GM12874 (cell line): ENCODE data around the gene TNRC18.

Source experiments
- CTCF ChIP-seq: IDR thresholded peaks from 2 replicates; pipeline ENCODE4 v1.5.1; 2011; ENCODE audit warnings: low read depth, mild to moderate bottlenecking, control low read depth, low read length, moderate library complexity; ENCODE audit not compliant: insufficient read depth

Gene TNRC18

GRCh38 chr7:5429857-5430611, 6.4 kb upstream of the TNRC18 start:
- no peak for TF ChIP-seq CTCF

- TF ChIP-seq CTCF, result no peak
These were observed 5.7 kb upstream of the TNRC18 start for GRCh38 chr7:5429253-5429856.

DNA sequence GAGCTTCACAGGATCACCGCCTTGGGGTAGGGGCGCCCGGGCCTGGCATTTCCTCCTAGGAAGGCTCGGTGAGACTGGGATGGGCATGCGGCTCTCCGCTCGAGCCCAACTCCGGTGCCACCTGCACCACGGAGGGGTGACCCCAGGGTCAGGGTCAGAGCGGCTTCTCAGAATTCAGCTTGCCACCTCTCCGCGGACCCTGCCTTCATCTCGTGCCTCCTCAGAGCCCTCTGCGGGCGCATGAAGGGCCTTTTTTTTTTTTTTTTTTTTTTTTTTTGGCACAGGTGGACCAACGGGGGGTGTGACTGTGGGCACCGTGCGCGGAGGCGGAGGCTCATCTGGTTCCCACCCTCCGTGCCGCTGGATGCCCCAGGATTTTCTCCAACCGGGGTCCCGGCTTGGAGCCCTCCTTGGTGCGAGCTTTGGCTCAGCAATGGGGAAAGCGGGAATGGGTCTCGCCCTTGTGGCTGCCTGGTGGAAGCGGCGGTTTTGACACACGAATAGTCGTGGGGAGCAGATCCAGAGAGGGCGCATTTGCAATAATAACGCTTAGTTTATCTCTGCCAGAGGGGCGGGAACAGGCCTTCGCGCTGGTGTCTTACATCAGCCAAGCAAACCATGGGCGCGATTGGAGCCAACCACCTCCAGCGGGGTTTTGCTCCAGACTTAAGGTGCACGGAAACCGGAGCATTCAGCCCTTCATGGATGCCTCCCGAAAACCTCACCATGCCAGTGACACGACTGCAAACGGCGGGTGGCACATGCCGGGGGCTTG, 5.0 kb upstream of the TNRC18 start:
- TF ChIP-seq CTCF, result no peak

DNA sequence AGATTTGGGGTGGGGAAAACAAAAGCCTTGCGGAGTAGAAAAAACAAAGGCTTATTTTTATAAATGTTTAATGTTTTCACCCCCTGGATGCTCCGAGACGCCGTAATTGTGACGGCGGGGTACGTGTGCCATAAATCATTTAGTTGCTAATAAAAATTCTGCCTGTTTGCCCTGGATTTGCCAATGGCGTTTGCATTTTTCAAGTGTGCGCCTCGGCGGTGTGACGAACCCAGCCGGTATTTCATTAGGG, 2.5 kb upstream of the TNRC18 start:
- TF ChIP-seq CTCF, result no peak

DNA sequence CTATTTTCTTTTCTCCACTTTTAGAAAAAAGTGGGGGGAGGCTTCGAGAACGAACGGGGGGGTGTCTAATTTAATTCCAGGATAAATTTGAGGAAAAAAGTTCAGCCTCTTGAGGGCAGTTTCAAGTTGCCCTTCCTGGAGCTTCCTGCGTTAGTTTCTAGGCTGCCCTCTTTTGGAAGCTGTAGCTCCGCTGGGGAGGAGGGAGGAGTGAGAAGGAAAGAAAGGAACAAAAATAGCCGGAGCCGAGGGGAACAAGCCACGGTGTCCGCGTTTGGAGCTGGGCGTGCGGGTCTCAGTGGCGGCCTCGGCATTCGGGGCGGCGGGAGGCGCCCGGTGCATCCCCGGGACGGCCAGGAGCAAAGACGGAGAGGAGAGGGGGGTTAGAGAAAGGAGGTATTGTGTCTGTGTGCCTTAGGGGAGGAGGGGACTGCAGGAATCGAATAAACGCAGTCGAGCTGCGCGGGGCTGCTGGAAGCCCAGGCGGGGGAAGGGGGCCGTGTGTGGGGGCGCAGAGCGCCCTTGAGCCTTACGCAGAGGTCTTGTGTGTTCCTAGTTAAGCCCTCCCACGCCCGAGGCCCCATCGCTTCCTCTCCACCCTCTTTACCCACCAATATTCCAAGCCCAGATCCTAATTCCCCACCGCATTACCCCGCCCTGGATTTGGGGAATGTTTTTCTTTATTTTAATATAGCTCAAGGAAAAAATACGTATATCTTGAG, 2.0 kb upstream of the TNRC18 start:
- TF ChIP-seq CTCF, result no peak

DNA sequence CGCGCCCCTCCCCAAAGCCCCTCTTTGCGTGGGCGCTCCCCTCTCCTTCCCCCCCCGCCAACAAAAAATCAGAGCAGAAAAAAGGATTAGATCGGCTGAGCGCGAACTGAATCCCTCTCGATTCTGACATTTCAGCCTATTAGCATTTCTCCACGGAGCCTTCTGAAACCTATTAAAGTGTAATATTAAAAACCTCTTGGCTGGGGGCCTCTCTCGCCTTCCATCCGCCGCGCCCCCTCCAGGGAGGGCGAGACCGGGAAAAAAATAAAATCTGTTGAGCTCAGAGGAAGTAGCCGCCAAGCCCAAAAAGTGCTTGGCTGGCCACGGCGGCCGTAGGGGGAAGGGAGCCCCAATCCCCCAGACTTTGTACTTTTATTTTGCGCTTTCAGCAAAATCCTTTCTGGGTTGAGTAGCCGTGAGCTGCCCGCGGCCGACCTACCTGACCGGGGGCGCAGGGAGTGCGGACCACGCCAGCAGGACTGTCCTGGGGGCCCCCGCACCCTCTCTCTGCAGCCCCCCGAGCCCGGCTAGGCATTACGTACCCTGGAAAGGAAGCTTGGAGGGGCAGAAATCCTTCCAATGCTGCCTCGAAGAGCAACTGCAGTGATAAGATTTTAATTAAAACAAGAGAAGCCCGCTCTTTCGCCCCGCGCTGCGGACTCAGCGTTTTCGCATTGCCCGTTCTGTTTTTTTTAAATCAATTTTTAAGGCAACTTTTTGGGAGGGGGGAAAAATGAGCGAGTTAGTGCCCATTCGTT, 1.3 kb upstream of the TNRC18 start:
- TF ChIP-seq CTCF, result no peak
